ENCODE data around the gene SH3RF3. TPM values are rescaled to one million over a fixed set of nuclear protein-coding genes. Genes with fewer than 3 reads are reported as not detected.

SH3RF3 gene
- total and polyA plus RNA-seq, 9 of the 15 experiments (the other 6 are each of a cell fraction or from before 2014, with no cell fraction given): 0.02 TPM; not detected in 8

DNA sequence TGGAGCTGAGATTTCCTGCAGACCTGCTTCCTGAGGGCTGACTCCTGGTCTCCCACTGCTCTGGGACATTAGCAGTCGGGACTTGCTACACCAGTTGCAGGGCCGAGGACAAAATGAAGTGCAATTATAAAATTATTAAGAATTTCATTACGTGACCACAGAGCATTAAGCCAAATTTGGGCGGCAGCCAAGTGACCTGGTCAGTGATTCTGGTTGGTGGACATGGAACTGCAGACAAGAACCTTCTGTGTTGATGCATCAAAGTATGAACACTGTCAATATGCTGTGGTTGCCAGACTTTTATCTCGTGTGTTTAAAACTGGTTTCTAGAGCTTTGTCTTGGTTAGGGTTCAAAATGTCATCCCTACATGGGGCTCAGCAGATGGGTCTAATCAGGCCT is 24.8 kb downstream of the SH3RF3 start:
- Histone ChIP-seq H3K4me2 (ENCODE audit: insufficient read depth, low read length) (no peak overlapping the region), H2AFZ (ENCODE audit: low read depth, low read length) (no peak overlapping the region), H3K36me3 (ENCODE audit: control insufficient read depth, insufficient read depth, low read length) (no peaks in the 10 kb centered on the region), H3K27ac (ENCODE audit: extremely low read depth, low read depth, low read length) (no peak overlapping the region), H4K20me1 (replicated peaks; ENCODE audit: control insufficient read depth, insufficient read depth, low read length) (peaks cover 4% of the 10 kb centered on the region; the same call in 1 of the 2 replicates), H3K4me1 (replicated peaks in 1 of 2; ENCODE audit: control insufficient read depth in 2 of 2, insufficient read depth in 2 of 2, low read length in 2 of 2) (no peaks in the 10 kb centered on the region), H3K9me1 (ENCODE audit: control insufficient read depth, insufficient read depth, low read length) (no peaks in the 10 kb centered on the region), H3K79me2 (ENCODE audit: control insufficient read depth, insufficient read depth, low read length) (no peaks in the 10 kb centered on the region), H3K27me3 (ENCODE audit: control insufficient read depth in 2 of 2, insufficient read depth in 2 of 2, low read length in 2 of 2) (peaks cover 7 to 39% of the 10 kb centered on the region in 2 experiments; a peak in 2 of 5 replicates), H3K9me3 (replicated peaks; ENCODE audit: control insufficient read depth, insufficient read depth, low read depth, low read length) (no peaks in the 10 kb centered on the region), H3K4me3 (no peak overlapping the region), H3K9ac (ENCODE audit: insufficient read depth in 1 of 2, low read depth in 2 of 2, low read length in 2 of 2) (no peak overlapping the region)
- in situ Hi-C loops (cut with MboI): no loop called here
- FAIRE-seq (no peak), DNase-seq (ENCODE audit: extremely low read depth in 1 of 4, low spot score in 3 of 4) (no peak), ATAC-seq (no peak)
- POLR2A ChIA-PET: no interaction called here
- WGBS (ENCODE audit: insufficient coverage, low coverage, missing lambda C conversion rate): 1% methylated on average over 5 of the region's 5 CpGs
- TF ChIP-seq, protein P1, sequence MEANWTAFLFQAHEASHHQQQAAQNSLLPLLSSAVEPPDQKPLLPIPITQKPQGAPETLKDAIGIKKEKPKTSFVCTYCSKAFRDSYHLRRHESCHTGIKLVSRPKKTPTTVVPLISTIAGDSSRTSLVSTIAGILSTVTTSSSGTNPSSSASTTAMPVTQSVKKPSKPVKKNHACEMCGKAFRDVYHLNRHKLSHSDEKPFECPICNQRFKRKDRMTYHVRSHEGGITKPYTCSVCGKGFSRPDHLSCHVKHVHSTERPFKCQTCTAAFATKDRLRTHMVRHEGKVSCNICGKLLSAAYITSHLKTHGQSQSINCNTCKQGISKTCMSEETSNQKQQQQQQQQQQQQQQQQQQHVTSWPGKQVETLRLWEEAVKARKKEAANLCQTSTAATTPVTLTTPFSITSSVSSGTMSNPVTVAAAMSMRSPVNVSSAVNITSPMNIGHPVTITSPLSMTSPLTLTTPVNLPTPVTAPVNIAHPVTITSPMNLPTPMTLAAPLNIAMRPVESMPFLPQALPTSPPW (CRISPR knock-in tag; IDR thresholded peaks at IDR 0.05): no peak
- TF ChIP-seq CHCHD3 (CRISPR knock-in tag; IDR thresholded peaks at IDR 0.05) (no peak), ZNF324 (CRISPR knock-in tag; IDR thresholded peaks at IDR 0.05) (no peak), USF1 (CRISPR knock-in tag; IDR thresholded peaks at IDR 0.05) (no peak), ZNF561 (CRISPR knock-in tag; conservative IDR thresholded peaks at IDR 0.05) (no peak), NFATC3 (IDR thresholded peaks at IDR 0.05) (no peak)
- CTCF ChIA-PET (ENCODE audit: low intra/inter-chr PET ratio): no interaction called here
- BruUV-seq (replicated peaks): no TSS peak
- intact Hi-C loops (cut with micrococcal nuclease): no loop called here
